Kidney epithelial cell (primary cell): Measurements from ENCODE around the gene ZNF648. TPM values are rescaled to one million over a fixed set of nuclear protein-coding genes. Genes with fewer than 3 reads are reported as not detected.

ENCODE experiments used
- DNase-seq: peaks from one replicate; pipeline ENCODE4 v3.0.0-alpha.2; 2010; ENCODE audit warnings: low read depth
- H3K27me3 ChIP-seq: 2 replicates; pipeline ENCODE4 v1.6.0; 2011; ENCODE audit warnings: low read length; ENCODE audit not compliant: control insufficient read depth, insufficient read depth
- H3K36me3 ChIP-seq: 2 replicates; pipeline ENCODE4 v1.5.1; 2011; ENCODE audit warnings: low read length; ENCODE audit not compliant: control insufficient read depth, insufficient read depth
- H3K4me3 ChIP-seq: 2 replicates; pipeline ENCODE4 v1.5.1; 2011; ENCODE audit warnings: low read depth, mild to moderate bottlenecking, control low read depth, low read length
- total RNA-seq: library from RNA; depleted of rRNA; stranded (reverse); fragments of >200 nt; gene quantifications from 2 replicates; pipeline ENCODE4 v1.2.3, GENCODE V29; 2015
- TF ChIP-seq, protein P1 (sequence below): IDR thresholded peaks from 2 replicates; pipeline ENCODE4 v1.5.1; 2011; ENCODE audit warnings: mild to moderate bottlenecking, moderate library complexity, low read length, control low read depth, inconsistent platforms; ENCODE audit not compliant: insufficient read depth, poor library complexity, severe bottlenecking

The ZNF648 gene, protein sequence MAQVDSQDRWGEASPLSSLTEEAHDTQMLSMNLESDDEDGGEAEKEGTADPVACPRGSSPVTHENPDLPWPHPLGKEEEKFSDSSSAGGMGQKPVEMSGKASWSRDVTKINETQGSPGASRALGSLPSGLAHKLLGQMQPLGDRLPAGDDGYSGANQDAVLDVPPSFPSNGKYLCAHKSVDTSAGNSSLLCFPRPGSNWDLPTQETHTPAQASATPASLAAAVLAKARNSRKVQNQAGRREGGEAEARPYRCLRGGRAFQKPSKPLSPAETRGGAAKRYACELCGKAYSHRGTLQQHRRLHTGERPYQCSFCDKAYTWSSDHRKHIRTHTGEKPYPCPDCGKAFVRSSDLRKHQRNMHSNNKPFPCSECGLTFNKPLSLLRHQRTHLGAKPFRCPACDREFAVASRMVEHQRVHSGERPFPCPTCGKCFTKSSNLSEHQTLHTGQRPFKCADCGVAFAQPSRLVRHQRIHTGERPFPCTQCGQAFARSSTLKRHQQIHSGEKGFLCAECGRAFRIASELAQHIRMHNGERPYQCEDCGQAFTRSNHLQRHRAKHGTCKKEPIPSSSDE
- 1.0 and 1.1 TPM in 2 replicates for total RNA-seq

DNA sequence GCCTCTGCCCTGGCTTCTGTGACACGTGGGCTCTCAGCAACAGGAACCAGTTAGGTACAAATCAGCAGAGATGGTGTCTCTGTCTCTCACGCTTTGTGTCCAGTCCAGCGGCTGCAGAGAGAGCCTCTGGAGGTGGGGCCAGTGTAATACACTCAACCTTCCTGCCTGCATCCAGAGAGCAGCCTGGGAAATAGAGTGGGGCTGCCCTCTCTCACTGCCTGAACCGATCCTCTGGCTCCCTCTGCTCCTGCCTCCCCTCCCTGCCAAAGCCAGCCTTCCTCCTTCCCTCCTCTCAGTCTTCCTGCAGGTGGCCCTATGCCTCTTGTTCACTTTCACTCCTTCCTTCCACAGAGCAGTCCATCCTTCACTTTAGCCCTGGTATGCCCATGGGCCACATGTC lies at the start of gene ZNF648:
Gene ZNF648 (minus strand): TSS at position 119 of the 400 bp plus-strand sequence. CDS start 3,702 bp downstream, outside the sequence.
- no peaks in the 10 kb centered on the region for H3K36me3 ChIP-seq
- no peak for DNase-seq
- no peak within 1 kb of the TSS for H3K4me3 ChIP-seq
- TF ChIP-seq, protein P1, sequence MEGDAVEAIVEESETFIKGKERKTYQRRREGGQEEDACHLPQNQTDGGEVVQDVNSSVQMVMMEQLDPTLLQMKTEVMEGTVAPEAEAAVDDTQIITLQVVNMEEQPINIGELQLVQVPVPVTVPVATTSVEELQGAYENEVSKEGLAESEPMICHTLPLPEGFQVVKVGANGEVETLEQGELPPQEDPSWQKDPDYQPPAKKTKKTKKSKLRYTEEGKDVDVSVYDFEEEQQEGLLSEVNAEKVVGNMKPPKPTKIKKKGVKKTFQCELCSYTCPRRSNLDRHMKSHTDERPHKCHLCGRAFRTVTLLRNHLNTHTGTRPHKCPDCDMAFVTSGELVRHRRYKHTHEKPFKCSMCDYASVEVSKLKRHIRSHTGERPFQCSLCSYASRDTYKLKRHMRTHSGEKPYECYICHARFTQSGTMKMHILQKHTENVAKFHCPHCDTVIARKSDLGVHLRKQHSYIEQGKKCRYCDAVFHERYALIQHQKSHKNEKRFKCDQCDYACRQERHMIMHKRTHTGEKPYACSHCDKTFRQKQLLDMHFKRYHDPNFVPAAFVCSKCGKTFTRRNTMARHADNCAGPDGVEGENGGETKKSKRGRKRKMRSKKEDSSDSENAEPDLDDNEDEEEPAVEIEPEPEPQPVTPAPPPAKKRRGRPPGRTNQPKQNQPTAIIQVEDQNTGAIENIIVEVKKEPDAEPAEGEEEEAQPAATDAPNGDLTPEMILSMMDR = no peak
- H3K27me3 ChIP-seq = peaks cover 13% of the 10 kb centered on the region

DNA sequence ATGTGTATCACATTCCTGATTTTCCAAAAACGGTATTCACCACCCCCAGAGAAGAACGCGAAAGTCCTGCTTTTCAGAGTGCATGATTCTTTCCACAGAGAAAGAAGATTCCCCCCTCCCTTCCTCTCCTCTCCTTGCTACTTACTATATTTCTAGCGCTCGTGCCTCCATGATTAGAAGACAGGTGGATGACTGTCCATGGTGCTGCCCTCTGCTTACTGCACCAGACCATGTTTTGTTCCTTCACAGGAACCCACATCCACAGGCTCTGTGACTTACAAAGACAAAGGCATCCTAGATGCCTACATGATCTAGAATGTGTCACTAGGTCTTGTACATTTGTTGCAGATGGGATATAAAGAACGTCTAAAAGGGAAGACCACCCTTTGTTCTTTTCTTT lies 49.1 kb upstream of the ZNF648 start:
- H3K27me3 ChIP-seq = peaks cover 2% of the 10 kb centered on the region
- H3K4me3 ChIP-seq = no peak overlapping the region
- DNase-seq = no peak
- TF ChIP-seq, protein P1 = no peak
- no peaks in the 10 kb centered on the region for H3K36me3 ChIP-seq

DNA sequence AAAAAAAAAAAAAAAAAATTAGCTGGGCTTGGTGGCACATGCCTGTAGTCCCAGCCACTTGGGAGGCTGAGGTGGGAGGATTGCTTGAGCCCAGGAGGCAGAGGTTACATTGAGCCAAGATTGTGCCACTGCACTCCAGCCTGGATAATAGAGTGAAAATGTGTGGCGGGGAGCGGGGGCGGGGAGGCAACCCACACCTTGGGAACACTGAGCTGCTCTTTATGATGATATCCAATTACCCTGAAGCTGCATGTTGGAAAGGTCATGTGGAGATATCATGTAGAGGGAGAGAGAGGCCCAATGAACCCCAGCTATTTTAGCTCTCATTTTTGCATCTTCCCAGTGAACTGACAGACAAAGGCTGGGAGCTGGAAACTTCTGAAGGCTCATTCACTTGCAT lies 48.3 kb upstream of the ZNF648 start:
- no peak for DNase-seq
- TF ChIP-seq, protein P1 = no peak

DNA sequence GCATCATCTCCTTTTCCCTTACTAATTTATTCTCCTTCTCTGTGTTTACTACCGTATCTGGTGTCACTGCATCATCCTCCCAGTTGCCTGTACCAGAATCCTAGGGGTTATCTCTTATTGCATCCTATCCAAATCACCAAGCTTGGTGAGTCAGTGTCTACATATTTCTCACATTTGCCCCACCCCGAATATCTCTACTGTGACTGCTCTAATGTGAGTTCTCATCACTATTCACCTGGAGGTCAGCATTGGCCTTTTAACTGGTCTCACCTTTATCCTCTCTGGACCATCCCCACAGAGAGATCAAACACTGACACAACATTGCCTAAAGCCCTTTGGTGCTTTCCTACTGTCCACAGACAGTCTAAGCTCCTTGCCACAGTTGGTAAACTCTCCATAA lies 45.7 kb upstream of the ZNF648 start:
- no peaks in the 10 kb centered on the region for H3K27me3 ChIP-seq
- H3K36me3 ChIP-seq = no peaks in the 10 kb centered on the region
- H3K4me3 ChIP-seq = no peak overlapping the region
- DNase-seq = no peak
- TF ChIP-seq, protein P1 = no peak

More for the DNA sequence above, 48.3 kb upstream of the ZNF648 start:
- peaks cover 2% of the 10 kb centered on the region for H3K27me3 ChIP-seq
- H3K4me3 ChIP-seq = no peak overlapping the region
- H3K36me3 ChIP-seq = no peaks in the 10 kb centered on the region

DNA sequence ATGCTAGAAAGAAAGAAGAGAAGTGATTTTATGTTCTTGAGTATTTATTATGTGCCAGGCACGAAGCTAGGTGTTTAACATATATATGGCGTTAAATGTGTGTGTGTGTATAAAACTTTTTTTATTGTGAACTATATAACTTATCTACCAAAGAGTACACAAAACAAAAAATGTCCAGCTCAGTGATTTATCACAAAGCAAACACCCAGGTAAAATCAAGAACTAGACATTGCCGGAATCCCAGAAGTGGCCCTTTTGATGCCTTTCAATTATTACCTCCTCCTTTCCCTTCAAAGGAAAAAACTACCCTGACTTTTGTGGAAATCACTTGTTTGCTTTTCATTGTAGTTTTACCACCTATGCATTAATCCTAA lies 40.5 kb upstream of the ZNF648 start:
- H3K4me3 ChIP-seq = no peak overlapping the region
- TF ChIP-seq, protein P1 = no peak
- DNase-seq = no peak
- peaks cover 2% of the 10 kb centered on the region for H3K27me3 ChIP-seq
- no peaks in the 10 kb centered on the region for H3K36me3 ChIP-seq
